ENCODE measurements around the gene EID3. TPM values are rescaled to one million over a fixed set of nuclear protein-coding genes. Genes with fewer than 3 reads are reported as not detected.

EID3 gene
- total RNA-seq, 1 experiment from 2014 or later, result 3.0 TPM

DNA sequence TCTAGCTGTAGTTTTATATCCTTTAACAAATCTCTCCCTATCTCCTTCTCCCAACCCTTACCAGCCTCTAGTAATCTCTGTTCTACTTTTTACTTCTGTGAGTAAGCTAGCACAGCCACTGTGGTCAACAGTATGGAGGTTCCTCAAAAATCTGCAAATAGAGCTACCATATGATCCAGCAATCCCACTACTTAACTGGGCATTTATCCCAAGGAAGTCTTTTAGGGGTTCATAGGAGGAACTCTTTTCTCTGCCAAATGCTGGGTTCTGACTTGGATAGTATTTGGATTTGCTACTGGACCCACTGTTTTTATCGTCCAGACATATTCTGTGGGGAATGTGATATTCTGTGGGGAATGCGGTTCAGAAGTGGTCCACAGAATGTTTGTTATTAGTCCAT is 41.1 kb downstream of the EID3 start:
- Histone ChIP-seq H2AFZ (ENCODE audit: low read depth, low read length, poor library complexity, severe bottlenecking) (no peak overlapping the region), H3K4me3 (replicated peaks in 1 of 2; ENCODE audit: low read depth in 1 of 2, low read length in 2 of 2) (no peak overlapping the region), H3K9me3 (ENCODE audit: control insufficient read depth in 1 of 2, insufficient read depth in 1 of 2, low read depth in 1 of 2, low read length in 2 of 2) (no peaks in the 10 kb centered on the region), H3K27ac (ENCODE audit: low read depth, low read length) (no peak overlapping the region), H3K4me2 (ENCODE audit: low read length) (no peak overlapping the region), H4K20me1 (ENCODE audit: insufficient read depth) (peaks cover 37% of the 10 kb centered on the region; the same call in 1 of the 2 replicates), H3K9ac (ENCODE audit: low read length) (no peak overlapping the region), H3K36me3 (ENCODE audit: control insufficient read depth in 1 of 2, insufficient read depth in 2 of 2, low read length in 2 of 2) (peaks cover 54 to 82% of the 10 kb centered on the region in 2 experiments), H3K27me3 (ENCODE audit: insufficient read depth, low read length) (no peaks in the 10 kb centered on the region), H3K79me2 (ENCODE audit: insufficient read depth, low read length) (peaks cover 99% of the 10 kb centered on the region), H3K9me2 (ENCODE audit: insufficient read depth) (no peaks in the 10 kb centered on the region), H3K4me1 (ENCODE audit: control insufficient read depth in 1 of 2, insufficient read depth in 2 of 2, low read length in 2 of 2) (no peaks in the 10 kb centered on the region)
- no TSS peak for BruUV-seq (replicated peaks)
- TF ChIP-seq YY1 (IDR thresholded peaks at IDR 0.05; ENCODE audit: extremely low read depth, insufficient replicate concordance, low read depth, low read length), result no peak
- no peak for TF ChIP-seq EZH2phosphoT487 (IDR thresholded peaks at IDR 0.05; ENCODE audit: borderline replicate concordance)
- TF ChIP-seq SIN3A (IDR thresholded peaks at IDR 0.05; ENCODE audit: low read depth), result no peak
- TF ChIP-seq ZFX (IDR thresholded peaks at IDR 0.05), result no peak
- TF ChIP-seq JUND (IDR thresholded peaks at IDR 0.05), result no peak
- POLR2A ChIA-PET, result no interaction called here
- RAD21 ChIA-PET (ENCODE audit: low non-redundant PET in 1 of 2, low total read pairs in 2 of 2, uncharacterized antibody in 2 of 2, unreplicated experiment in 2 of 2), result no interaction called here
- ATAC-seq (no peak), DNase-seq (ENCODE audit: low read depth, low spot score) (no peak)
- CTCF ChIA-PET, result no interaction called here
- intact Hi-C loops (cut with micrococcal nuclease), result no loop called here

DNA sequence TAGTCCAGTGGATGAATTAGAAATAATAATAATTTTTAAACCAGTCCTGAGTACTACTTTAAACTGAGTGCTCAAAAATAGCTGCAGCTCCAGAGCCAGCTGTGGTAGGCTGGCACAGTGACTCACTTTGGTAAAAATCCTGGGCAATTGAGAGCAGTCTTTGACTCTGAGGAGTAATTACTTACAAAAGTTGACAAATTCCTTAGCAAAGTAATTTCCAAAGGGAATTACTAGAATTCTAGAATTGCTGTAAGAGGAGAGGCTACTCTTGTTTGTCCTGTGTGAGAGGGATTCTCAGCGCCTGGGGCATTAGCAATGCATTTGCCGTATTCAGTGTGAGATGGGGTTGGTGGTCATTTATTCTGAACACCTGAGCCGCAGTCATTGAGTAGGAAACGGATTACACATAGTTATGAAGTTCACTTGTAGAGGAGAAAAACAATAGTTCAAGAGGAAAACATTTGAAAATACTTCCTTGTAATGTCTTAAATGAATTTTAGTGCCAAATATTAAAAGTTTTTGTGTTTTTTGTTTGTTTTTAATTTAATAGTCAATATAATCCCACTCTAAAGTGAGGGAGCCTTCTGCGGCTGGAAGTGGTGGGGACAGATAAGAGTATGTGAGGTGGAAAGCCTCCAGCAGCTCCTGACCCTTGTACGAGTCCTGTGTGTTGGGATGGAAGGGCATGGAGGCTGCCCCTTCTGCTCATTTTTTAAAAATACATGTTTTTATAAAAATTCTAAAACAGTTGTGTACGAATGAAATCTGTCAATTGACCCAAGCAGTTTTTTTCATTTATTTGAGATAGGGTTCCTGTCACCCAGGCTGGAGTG is 41.9 kb downstream of the EID3 start:
- Histone ChIP-seq H3K9ac (ENCODE audit: low read length) (no peak overlapping the region), H3K36me3 (ENCODE audit: control insufficient read depth in 1 of 2, insufficient read depth in 2 of 2, low read length in 2 of 2) (peaks cover 52 to 79% of the 10 kb centered on the region in 2 experiments), H2AFZ (ENCODE audit: low read depth, low read length, poor library complexity, severe bottlenecking) (no peak overlapping the region), H3K27ac (ENCODE audit: low read depth, low read length) (no peak overlapping the region), H3K9me3 (ENCODE audit: control insufficient read depth in 1 of 2, insufficient read depth in 1 of 2, low read depth in 1 of 2, low read length in 2 of 2) (no peaks in the 10 kb centered on the region), H3K79me2 (ENCODE audit: insufficient read depth, low read length) (peaks cover 99% of the 10 kb centered on the region), H3K27me3 (ENCODE audit: insufficient read depth, low read length) (no peaks in the 10 kb centered on the region), H3K4me3 (replicated peaks in 1 of 2; ENCODE audit: low read depth in 1 of 2, low read length in 2 of 2) (no peak overlapping the region), H3K4me2 (ENCODE audit: low read length) (no peak overlapping the region), H3K4me1 (ENCODE audit: control insufficient read depth in 1 of 2, insufficient read depth in 2 of 2, low read length in 2 of 2) (no peaks in the 10 kb centered on the region), H4K20me1 (ENCODE audit: insufficient read depth) (peaks cover 43% of the 10 kb centered on the region; the same call in 1 of the 2 replicates), H3K9me2 (ENCODE audit: insufficient read depth) (no peaks in the 10 kb centered on the region)
- ATAC-seq, result no peak
- intact Hi-C loops (cut with micrococcal nuclease), result no loop called here
- BruUV-seq (replicated peaks), result no TSS peak
- no peak for TF ChIP-seq ZFX (IDR thresholded peaks at IDR 0.05)
- no peak for TF ChIP-seq EZH2phosphoT487 (IDR thresholded peaks at IDR 0.05; ENCODE audit: borderline replicate concordance)
- no peak for TF ChIP-seq EGR1 (IDR thresholded peaks at IDR 0.05; ENCODE audit: low read depth)
- POLR2A ChIA-PET, result no interaction called here
- no peak for DNase-seq (ENCODE audit: low read depth, low spot score)
- CTCF ChIA-PET, result no interaction called here
- RAD21 ChIA-PET (ENCODE audit: low non-redundant PET in 1 of 2, low total read pairs in 2 of 2, uncharacterized antibody in 2 of 2, unreplicated experiment in 2 of 2), result no interaction called here
